HEK293T (cell line): ENCODE data around the gene EHBP1.

Source experiments
- FOXK2 ChIP-seq: fragments of 450-650 bp; IDR thresholded peaks from 2 replicates; pipeline ENCODE4 v1.6.1; 2016; ENCODE audit warnings: mild to moderate bottlenecking
- FOXM1 ChIP-seq: fragments of 450-650 bp; IDR thresholded peaks from 2 replicates; pipeline ENCODE4 v1.6.1; 2017; ENCODE audit warnings: mild to moderate bottlenecking, borderline replicate concordance
- SUZ12 ChIP-seq: fragments of 450-650 bp; IDR thresholded peaks from 2 replicates; pipeline ENCODE4 v1.6.1; 2016; ENCODE audit warnings: mild to moderate bottlenecking

GRCh38 chr2:62719757-62720156, 14.2 kb downstream of the EHBP1 start:
- TF ChIP-seq FOXK2 (no peak), FOXM1 (no peak), SUZ12 (no peak)
